Measurements from ENCODE around the gene GABBR1.

DNA sequence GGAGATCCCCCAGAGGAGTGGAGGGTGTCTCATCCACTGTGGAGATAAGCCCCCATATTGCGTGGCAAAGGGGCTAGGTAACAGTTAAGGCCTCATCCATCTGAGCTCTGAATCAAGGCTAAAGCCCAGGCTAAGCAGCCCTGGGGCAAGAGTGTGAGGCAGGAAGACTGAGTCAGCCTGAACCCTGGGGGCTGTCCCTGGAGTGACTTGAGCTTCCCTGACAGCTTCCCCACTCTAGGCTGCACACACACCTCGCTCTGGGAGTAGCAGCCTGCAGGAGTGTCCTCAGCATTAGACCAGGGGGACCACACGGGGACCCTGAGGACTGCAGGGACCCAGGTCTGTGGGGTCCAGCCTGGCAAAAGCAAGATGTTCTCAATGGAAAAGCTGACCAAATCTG is 101.3 kb downstream of the GABBR1 start:
- TF ChIP-seq YY1 (IDR thresholded peaks at IDR 0.05; ENCODE audit: insufficient read depth, insufficient read length) (no peak), ZNF274 (IDR thresholded peaks at IDR 0.05; ENCODE audit: low read depth, low read length) (no peak), SUZ12 (IDR thresholded peaks at IDR 0.05; ENCODE audit: extremely low read depth, insufficient read depth, insufficient read length) (no peak)
